HL-60 (cell line): Measurements from ENCODE around the gene CSK.

Experiments
- DNase-seq, 2 experiments: peaks; one replicate each; pipeline ENCODE4 v3.0.0-alpha.2; 2010 to 2020; ENCODE audit warnings: low read depth in 1 of 2, low spot score in 1 of 2
- H3K27ac ChIP-seq: fragments of 250-450 bp; sonication (Bioruptor Pico); replicated peaks from 2 replicates; pipeline ENCODE4 v1.5.1; 2020; ENCODE audit warnings: mild to moderate bottlenecking, moderate library complexity
- H3K27me3 ChIP-seq: fragments of 250-450 bp; sonication (Bioruptor Pico); 2 replicates; pipeline ENCODE4 v1.5.1; 2021; ENCODE audit warnings: mild to moderate bottlenecking, moderate library complexity; ENCODE audit not compliant: insufficient read depth, poor library complexity, severe bottlenecking
- H3K4me3 ChIP-seq: replicated peaks from 2 replicates; pipeline ENCODE4 v1.5.1; 2011; ENCODE audit warnings: mild to moderate bottlenecking, control low read depth, low read length; ENCODE audit not compliant: insufficient read depth
- GABPA ChIP-seq: IDR thresholded peaks from 2 replicates; pipeline ENCODE4 v1.6.1; 2012; ENCODE audit warnings: low read depth
- POLR2AphosphoS5 ChIP-seq: IDR thresholded peaks from 2 replicates; pipeline ENCODE4 v1.6.1; 2012; ENCODE audit warnings: low read depth
- SPI1 ChIP-seq: IDR thresholded peaks from 2 replicates; pipeline ENCODE4 v1.6.1; 2012; ENCODE audit warnings: low read depth, mild to moderate bottlenecking, borderline replicate concordance
- TF ChIP-seq, protein P1 (sequence below): IDR thresholded peaks from 2 replicates; pipeline ENCODE4 v1.6.1; 2012; ENCODE audit warnings: low read depth; ENCODE audit not compliant: insufficient replicate concordance
- TF ChIP-seq, protein P2 (sequence below): IDR thresholded peaks from one replicate; pipeline ENCODE4 v1.5.1; 2011; ENCODE audit warnings: low read length, control low read depth, inconsistent platforms; ENCODE audit not compliant: insufficient read depth

CSK gene

DNA sequence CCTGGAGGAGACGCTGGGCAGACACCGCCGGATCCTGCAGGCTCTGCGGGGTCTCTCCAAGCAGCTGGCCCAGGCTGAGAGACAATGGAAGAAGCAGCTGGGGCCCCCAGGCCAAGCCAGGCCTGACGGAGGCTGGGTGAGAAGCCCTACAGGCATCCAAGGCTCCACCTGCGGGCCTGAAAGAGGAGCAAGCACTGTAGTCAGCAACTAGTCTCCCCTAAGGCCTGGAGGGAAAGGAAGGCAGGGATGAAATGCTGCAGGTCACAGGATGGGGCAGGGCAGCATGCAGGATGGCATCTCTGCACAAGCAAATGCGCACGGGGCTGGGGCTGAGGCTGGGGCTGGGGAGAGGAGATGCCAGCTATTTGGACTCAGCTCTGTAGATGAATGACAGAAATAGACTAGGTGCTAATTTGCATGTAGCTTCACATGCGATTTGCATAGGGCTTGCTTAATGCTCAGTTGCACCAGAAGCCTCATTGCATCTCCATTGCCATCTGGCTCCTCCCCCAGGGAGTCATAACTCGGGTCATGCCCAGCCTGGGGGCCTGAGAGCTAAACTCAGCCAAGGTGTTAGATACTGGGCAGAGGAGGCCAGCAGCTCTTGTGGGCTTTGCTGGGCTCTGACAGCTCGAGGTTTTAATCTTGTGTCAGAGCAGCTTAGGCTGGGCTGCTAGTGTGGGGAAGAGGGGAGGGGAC is 39.4 kb downstream of the CSK start:
- TF ChIP-seq SPI1 (no peak), GABPA (no peak), POLR2AphosphoS5 (no peak)
- TF ChIP-seq, protein P1, sequence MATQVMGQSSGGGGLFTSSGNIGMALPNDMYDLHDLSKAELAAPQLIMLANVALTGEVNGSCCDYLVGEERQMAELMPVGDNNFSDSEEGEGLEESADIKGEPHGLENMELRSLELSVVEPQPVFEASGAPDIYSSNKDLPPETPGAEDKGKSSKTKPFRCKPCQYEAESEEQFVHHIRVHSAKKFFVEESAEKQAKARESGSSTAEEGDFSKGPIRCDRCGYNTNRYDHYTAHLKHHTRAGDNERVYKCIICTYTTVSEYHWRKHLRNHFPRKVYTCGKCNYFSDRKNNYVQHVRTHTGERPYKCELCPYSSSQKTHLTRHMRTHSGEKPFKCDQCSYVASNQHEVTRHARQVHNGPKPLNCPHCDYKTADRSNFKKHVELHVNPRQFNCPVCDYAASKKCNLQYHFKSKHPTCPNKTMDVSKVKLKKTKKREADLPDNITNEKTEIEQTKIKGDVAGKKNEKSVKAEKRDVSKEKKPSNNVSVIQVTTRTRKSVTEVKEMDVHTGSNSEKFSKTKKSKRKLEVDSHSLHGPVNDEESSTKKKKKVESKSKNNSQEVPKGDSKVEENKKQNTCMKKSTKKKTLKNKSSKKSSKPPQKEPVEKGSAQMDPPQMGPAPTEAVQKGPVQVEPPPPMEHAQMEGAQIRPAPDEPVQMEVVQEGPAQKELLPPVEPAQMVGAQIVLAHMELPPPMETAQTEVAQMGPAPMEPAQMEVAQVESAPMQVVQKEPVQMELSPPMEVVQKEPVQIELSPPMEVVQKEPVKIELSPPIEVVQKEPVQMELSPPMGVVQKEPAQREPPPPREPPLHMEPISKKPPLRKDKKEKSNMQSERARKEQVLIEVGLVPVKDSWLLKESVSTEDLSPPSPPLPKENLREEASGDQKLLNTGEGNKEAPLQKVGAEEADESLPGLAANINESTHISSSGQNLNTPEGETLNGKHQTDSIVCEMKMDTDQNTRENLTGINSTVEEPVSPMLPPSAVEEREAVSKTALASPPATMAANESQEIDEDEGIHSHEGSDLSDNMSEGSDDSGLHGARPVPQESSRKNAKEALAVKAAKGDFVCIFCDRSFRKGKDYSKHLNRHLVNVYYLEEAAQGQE: no peak
- TF ChIP-seq, protein P2, sequence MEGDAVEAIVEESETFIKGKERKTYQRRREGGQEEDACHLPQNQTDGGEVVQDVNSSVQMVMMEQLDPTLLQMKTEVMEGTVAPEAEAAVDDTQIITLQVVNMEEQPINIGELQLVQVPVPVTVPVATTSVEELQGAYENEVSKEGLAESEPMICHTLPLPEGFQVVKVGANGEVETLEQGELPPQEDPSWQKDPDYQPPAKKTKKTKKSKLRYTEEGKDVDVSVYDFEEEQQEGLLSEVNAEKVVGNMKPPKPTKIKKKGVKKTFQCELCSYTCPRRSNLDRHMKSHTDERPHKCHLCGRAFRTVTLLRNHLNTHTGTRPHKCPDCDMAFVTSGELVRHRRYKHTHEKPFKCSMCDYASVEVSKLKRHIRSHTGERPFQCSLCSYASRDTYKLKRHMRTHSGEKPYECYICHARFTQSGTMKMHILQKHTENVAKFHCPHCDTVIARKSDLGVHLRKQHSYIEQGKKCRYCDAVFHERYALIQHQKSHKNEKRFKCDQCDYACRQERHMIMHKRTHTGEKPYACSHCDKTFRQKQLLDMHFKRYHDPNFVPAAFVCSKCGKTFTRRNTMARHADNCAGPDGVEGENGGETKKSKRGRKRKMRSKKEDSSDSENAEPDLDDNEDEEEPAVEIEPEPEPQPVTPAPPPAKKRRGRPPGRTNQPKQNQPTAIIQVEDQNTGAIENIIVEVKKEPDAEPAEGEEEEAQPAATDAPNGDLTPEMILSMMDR: no peak
- DNase-seq: no peak
- Histone ChIP-seq H3K4me3 (no peak overlapping the region), H3K27me3 (peaks cover 5% of the 10 kb centered on the region), H3K27ac (no peak overlapping the region)

DNA sequence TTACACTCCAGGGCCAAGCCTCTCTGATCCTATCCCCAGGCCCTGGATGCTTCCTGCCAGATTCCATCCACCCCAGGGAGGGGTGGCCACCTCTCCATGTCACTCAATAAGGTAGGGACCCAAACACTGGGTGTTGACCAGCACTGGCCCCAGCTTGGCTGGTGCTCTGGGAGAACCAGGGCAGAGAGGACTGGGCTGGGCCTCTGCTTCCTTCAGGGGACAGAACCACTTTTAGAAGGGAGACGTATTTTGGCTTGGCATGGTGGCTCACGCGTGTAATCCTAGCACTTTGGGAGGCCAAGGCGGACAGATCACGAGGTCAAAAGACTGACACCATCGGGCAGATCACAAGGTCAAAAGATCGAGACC is 39.9 kb downstream of the CSK start:
- H3K27ac ChIP-seq: no peak overlapping the region
- no peak for DNase-seq
- H3K4me3 ChIP-seq: no peak overlapping the region
- peaks cover 8% of the 10 kb centered on the region for H3K27me3 ChIP-seq
- TF ChIP-seq, protein P1: no peak
- TF ChIP-seq GABPA (no peak), SPI1 (no peak), POLR2AphosphoS5 (no peak)
- TF ChIP-seq, protein P2: no peak

DNA sequence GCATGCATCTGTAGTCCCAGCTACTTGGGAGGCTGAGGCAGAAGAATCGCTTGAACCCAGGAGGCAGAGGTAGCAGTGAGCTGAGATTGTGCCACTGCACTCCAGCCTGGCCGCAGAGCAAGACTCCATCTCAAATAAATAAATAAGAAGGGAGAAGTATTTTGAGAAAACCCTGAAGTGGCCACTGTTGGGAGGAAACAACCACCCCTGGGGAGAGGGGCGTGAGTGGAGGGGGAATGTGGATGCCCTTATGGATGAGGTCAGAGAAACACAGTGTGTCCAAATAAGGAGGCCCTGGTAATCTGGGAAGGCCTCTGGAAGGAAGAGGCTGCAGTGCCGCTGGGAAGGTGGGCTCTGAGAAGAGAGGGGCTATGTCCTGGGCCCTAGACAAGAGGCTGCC is 40.4 kb downstream of the CSK start:
- Histone ChIP-seq H3K4me3 (no peak overlapping the region), H3K27me3 (peaks cover 13% of the 10 kb centered on the region), H3K27ac (no peak overlapping the region)
- no peak for DNase-seq
- TF ChIP-seq POLR2AphosphoS5 (no peak), GABPA (no peak), SPI1 (no peak)
- TF ChIP-seq, protein P2: no peak
- TF ChIP-seq, protein P1: no peak
